Activated naive CD4-positive, alpha-beta T cell treated with anti-CD3 and anti-CD28 coated beads for 36 hours (primary cell): ENCODE results near the gene SHC3. TPM values are rescaled to one million over a fixed set of nuclear protein-coding genes. Genes with fewer than 3 reads are reported as not detected.

Source experiments
- CTCF ChIA-PET: fragments of 350-600 bp; sonication (Branson Sonifier 250); formaldehyde crosslinking; loops from one replicate; lab custom pipeline; 2021; ENCODE audit warnings: antibody characterized with exemption; lab: Charles Lee
- DNase-seq: peaks from one replicate; pipeline ENCODE4 v3.0.0-alpha.2; 2020
- H3K27ac Mint-ChIP-seq: one replicate; pipeline ENCODE4 v1.8.0; 2021; ENCODE audit warnings: mild to moderate bottlenecking, mixed read lengths
- H3K27me3 Mint-ChIP-seq: one replicate; pipeline ENCODE4 v1.8.0; 2021; ENCODE audit warnings: low read depth, mixed read lengths
- H3K36me3 Mint-ChIP-seq: one replicate; pipeline ENCODE4 v1.8.0; 2021; ENCODE audit warnings: low read depth, mixed read lengths
- H3K4me1 Mint-ChIP-seq: one replicate; pipeline ENCODE4 v1.8.0; 2021; ENCODE audit warnings: low read depth, mixed read lengths
- H3K4me3 Mint-ChIP-seq: one replicate; pipeline ENCODE4 v1.8.0; 2021; ENCODE audit warnings: mild to moderate bottlenecking, moderate library complexity, mixed read lengths
- H3K9me3 Mint-ChIP-seq: one replicate; pipeline ENCODE4 v1.8.0; 2021; ENCODE audit warnings: mixed read lengths
- intact Hi-C: fragments of 100-400 bp; cut with micrococcal nuclease; formaldehyde crosslinking; loops from one replicate; pipeline ENCODE4 v1.15.1; 2023
- total RNA-seq, 2 experiments: library from RNA; stranded (reverse); gene quantifications; one replicate each; pipeline ENCODE4 v1.2.3, GENCODE V29; 2021

Gene SHC3
- total RNA-seq, 2 experiments from 2014 or later: not detected

GRCh38 chr9:89054865-89055495 is 123.6 kb downstream of the SHC3 start:
- Mint-ChIP-seq H3K27me3 (peaks cover 6% of the 10 kb centered on the region), H3K9me3 (no peaks in the 10 kb centered on the region), H3K4me1 (no peaks in the 10 kb centered on the region), H3K27ac (no peak overlapping the region), H3K36me3 (no peaks in the 10 kb centered on the region), H3K4me3 (no peak overlapping the region)
- CTCF ChIA-PET: no interaction called here
- intact Hi-C loops: no loop called here
- no peak for DNase-seq

- DNase-seq: no peak
- Mint-ChIP-seq H3K36me3 (no peaks in the 10 kb centered on the region), H3K4me3 (no peak overlapping the region), H3K27me3 (peaks cover 6% of the 10 kb centered on the region), H3K9me3 (no peaks in the 10 kb centered on the region), H3K4me1 (no peaks in the 10 kb centered on the region), H3K27ac (no peak overlapping the region)
- intact Hi-C loops: no loop called here
- CTCF ChIA-PET: no interaction called here
These were observed 125.3 kb downstream of the SHC3 start for GRCh38 chr9:89053301-89053700.

GRCh38 chr9:89052470-89053097 is 126.0 kb downstream of the SHC3 start:
- Mint-ChIP-seq H3K27me3 (peaks cover 6% of the 10 kb centered on the region), H3K27ac (no peak overlapping the region), H3K4me1 (no peaks in the 10 kb centered on the region), H3K9me3 (no peaks in the 10 kb centered on the region), H3K36me3 (no peaks in the 10 kb centered on the region), H3K4me3 (no peak overlapping the region)
- intact Hi-C loops: no loop called here
- no peak for DNase-seq
- CTCF ChIA-PET: no interaction called here

DNA sequence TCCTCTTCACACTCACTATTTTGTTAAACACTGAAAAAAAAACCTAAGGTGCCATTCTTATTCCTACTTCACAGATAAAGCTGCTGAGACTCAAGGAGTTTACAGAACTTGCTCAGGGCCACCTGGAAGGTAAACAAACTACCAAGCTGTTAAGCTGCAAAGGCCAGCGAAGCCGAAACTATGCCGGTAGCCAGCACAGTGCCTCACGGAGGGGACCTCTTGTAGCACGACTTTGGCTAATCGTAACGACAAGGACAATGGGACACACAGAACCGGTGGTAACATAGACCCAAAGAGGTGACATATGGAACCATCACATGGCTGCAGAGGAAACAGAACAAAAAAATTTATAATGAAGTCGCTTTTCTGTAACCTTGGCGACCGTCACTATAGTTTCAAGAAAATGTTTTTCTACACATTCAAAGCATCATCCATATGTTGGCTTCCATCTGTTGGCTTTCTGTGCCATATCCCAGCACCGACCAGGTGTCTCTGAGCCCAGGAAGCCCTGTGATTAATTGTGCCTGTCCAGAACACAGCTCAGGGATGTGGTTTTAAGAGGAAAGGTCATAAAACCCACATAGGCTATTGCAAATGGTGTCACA is 127.1 kb downstream of the SHC3 start:
- Mint-ChIP-seq H3K4me1 (no peaks in the 10 kb centered on the region), H3K36me3 (no peaks in the 10 kb centered on the region), H3K4me3 (no peak overlapping the region), H3K27me3 (peaks cover 6% of the 10 kb centered on the region), H3K9me3 (no peaks in the 10 kb centered on the region), H3K27ac (no peak overlapping the region)
- no peak for DNase-seq
- intact Hi-C loops: no loop called here
- CTCF ChIA-PET: interaction anchor here (0.6 kb wide), 1 partner anchor 170 kb away, joined by 3 read pairs; no protein-coding TSS in a partner anchor

- no peak for DNase-seq
- CTCF ChIA-PET: no interaction called here
- H3K9me3 Mint-ChIP-seq: no peaks in the 10 kb centered on the region
- no peaks in the 10 kb centered on the region for H3K36me3 Mint-ChIP-seq
- H3K27ac Mint-ChIP-seq: no peak overlapping the region
- no peaks in the 10 kb centered on the region for H3K4me1 Mint-ChIP-seq
- H3K27me3 Mint-ChIP-seq: peaks cover 4% of the 10 kb centered on the region
- intact Hi-C loops: no loop called here
- H3K4me3 Mint-ChIP-seq: no peak overlapping the region
These were observed 129.0 kb downstream of the SHC3 start for GRCh38 chr9:89049646-89050045.

DNA sequence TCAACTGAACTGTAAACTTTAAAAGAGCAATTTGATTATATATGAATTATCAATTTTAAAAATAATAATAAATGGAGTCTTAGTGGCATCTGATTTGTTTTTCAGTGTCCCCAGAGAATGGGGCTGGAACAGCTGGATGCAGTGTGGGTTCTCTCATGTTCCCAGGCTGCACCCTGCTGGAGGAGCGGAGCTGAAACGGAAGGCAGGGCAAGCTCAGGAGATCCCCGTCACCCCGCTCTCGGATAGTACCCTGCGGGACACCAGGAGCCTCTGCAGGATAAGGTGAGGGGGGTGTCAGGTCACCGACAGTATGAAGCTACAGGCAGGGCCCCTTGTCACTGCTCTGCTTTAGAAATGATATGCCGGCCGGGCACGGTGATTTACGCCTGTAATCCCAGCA is 130.0 kb downstream of the SHC3 start:
- Mint-ChIP-seq H3K4me1 (no peaks in the 10 kb centered on the region), H3K4me3 (no peak overlapping the region), H3K27ac (no peak overlapping the region), H3K27me3 (peaks cover 4% of the 10 kb centered on the region), H3K36me3 (no peaks in the 10 kb centered on the region), H3K9me3 (no peaks in the 10 kb centered on the region)
- intact Hi-C loops: no loop called here
- CTCF ChIA-PET: no interaction called here
- no peak for DNase-seq

DNA sequence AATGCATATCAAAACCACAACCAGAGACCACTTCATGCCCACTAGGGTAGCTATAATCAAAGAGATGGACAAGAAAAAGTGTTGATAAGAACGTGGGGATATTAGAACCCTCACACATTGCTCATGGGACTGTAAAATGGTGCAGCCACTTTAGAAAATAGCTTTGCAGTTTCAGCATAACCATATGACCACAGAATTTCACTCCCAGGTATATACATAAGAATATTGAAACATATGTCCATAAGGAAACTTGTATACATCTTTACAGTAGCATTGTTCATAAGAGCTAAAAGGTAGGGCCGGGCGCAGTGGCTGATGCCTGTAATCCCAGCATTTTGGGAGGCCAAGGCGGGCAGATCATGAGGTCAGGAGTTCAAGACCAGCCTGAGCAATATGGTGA is 131.0 kb downstream of the SHC3 start:
- Mint-ChIP-seq H3K27ac (no peak overlapping the region), H3K4me1 (no peaks in the 10 kb centered on the region), H3K27me3 (peaks cover 4% of the 10 kb centered on the region), H3K9me3 (no peaks in the 10 kb centered on the region), H3K36me3 (no peaks in the 10 kb centered on the region), H3K4me3 (no peak overlapping the region)
- CTCF ChIA-PET: no interaction called here
- no peak for DNase-seq
- intact Hi-C loops: no loop called here

GRCh38 chr9:89046832-89047231 is 131.8 kb downstream of the SHC3 start:
- Mint-ChIP-seq H3K4me3 (no peak overlapping the region), H3K36me3 (no peaks in the 10 kb centered on the region), H3K9me3 (no peaks in the 10 kb centered on the region), H3K27me3 (peaks cover 4% of the 10 kb centered on the region), H3K4me1 (no peaks in the 10 kb centered on the region), H3K27ac (no peak overlapping the region)
- DNase-seq: no peak
- CTCF ChIA-PET: no interaction called here
- intact Hi-C loops: no loop called here

DNA sequence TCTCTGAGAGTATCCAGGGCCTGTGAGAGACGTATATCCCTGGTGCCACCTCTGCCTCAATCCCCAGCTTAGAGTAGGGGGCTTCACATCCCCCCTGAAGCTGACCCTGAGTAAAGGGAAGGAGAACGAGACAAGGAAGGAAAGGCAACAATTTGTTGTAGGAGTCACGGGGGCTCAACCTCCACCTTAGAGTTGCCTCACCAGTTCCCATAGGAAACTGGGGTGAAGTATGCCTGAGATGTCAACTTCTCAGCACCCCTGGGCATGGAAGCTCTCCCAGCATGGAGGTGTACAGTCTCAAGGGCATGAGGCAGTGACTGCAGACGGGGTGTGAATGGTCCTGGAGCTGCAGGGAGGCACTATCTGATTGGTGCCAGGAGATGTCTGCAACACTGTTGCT is 133.7 kb downstream of the SHC3 start:
- CTCF ChIA-PET: no interaction called here
- Mint-ChIP-seq H3K36me3 (no peaks in the 10 kb centered on the region), H3K4me1 (no peaks in the 10 kb centered on the region), H3K27ac (no peak overlapping the region), H3K9me3 (no peaks in the 10 kb centered on the region), H3K27me3 (peaks cover 4% of the 10 kb centered on the region), H3K4me3 (no peak overlapping the region)
- DNase-seq: no peak
- intact Hi-C loops: no loop called here

GRCh38 chr9:89044104-89044503 is 134.5 kb downstream of the SHC3 start:
- intact Hi-C loops: no loop called here
- no peak overlapping the region for H3K27ac Mint-ChIP-seq
- no peak for DNase-seq
- no peaks in the 10 kb centered on the region for H3K9me3 Mint-ChIP-seq
- CTCF ChIA-PET: no interaction called here
- H3K36me3 Mint-ChIP-seq: no peaks in the 10 kb centered on the region
- H3K4me1 Mint-ChIP-seq: no peaks in the 10 kb centered on the region
- no peak overlapping the region for H3K4me3 Mint-ChIP-seq
- peaks cover 4% of the 10 kb centered on the region for H3K27me3 Mint-ChIP-seq

- DNase-seq: no peak
- Mint-ChIP-seq H3K36me3 (no peaks in the 10 kb centered on the region), H3K27me3 (peaks cover 4% of the 10 kb centered on the region), H3K4me1 (no peaks in the 10 kb centered on the region), H3K27ac (no peak overlapping the region), H3K4me3 (no peak overlapping the region), H3K9me3 (no peaks in the 10 kb centered on the region)
- CTCF ChIA-PET: no interaction called here
- intact Hi-C loops: no loop called here
These were observed 135.6 kb downstream of the SHC3 start for GRCh38 chr9:89042984-89043383.

DNA sequence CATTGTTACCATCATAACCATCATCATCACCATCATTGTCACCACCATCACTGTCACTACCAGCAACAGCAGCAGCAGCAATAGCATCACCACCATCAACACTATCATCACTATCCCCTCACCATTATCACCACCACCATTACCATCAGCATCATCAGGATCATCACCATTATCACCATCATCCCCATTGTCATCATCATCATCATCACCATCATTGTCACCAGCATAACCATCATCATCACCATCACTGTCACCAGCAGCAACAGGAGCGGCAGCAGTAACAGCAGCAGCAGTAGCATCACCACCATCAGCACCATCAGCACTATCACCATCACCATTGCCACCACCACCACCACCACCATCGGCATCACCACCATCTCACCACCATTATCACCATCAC is 139.0 kb downstream of the SHC3 start:
- no peaks in the 10 kb centered on the region for H3K4me1 Mint-ChIP-seq
- no peaks in the 10 kb centered on the region for H3K36me3 Mint-ChIP-seq
- no peaks in the 10 kb centered on the region for H3K9me3 Mint-ChIP-seq
- intact Hi-C loops: no loop called here
- H3K4me3 Mint-ChIP-seq: no peak overlapping the region
- no peak for DNase-seq
- CTCF ChIA-PET: no interaction called here
- no peak overlapping the region for H3K27ac Mint-ChIP-seq
- peaks cover 4% of the 10 kb centered on the region for H3K27me3 Mint-ChIP-seq

GRCh38 chr9:89039104-89039465 is 139.5 kb downstream of the SHC3 start:
- intact Hi-C loops: no loop called here
- Mint-ChIP-seq H3K9me3 (no peaks in the 10 kb centered on the region), H3K36me3 (no peaks in the 10 kb centered on the region), H3K4me1 (no peaks in the 10 kb centered on the region), H3K27me3 (peaks cover 7% of the 10 kb centered on the region), H3K27ac (no peak overlapping the region), H3K4me3 (no peak overlapping the region)
- no peak for DNase-seq
- CTCF ChIA-PET: no interaction called here
